ENCODE results near the gene IL18R1. TPM values are rescaled to one million over a fixed set of nuclear protein-coding genes. Genes with fewer than 3 reads are reported as not detected.

The IL18R1 gene
- total and polyA plus RNA-seq, 7 experiments from 2014 or later, result 0.77 to 52.8 (median 2.5) TPM

DNA sequence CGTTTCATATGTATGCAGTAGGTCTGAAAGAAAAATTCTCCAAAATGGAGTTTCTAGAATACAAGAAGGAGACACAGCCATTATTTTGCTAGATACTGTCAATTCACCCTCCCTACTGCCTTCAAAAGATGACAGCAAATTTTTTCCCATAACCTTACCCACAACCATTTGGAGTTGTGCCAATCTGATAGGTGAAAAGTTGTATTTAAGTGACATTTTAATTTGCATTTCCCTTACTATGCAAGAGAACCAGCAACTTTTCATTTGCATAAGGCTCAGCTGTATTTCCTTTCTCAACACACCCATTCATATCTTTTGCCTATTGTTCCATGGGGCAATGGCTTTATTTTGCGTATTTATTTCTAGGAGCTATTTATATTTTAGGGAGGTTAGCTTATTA lies 36.0 kb downstream of the IL18R1 start:
- ATAC-seq (peak; percentile 41), DNase-seq (peak in 6 of 9 donors; percentile 30 to 62 (median 45))
- no peaks in the 10 kb centered on the region for H3K36me3 ChIP-seq (ENCODE audit: control insufficient read depth in 2 of 3, insufficient read depth in 3 of 3, low read length in 3 of 3)
- ChIA-PET CTCF (no interaction called here), POLR2A (interaction anchor here (0.7 kb wide), 1 partner anchor 24 kb away, joined by 3 read pairs; no protein-coding TSS in a partner anchor)
- intact Hi-C loops (cut with micrococcal nuclease), result loop anchor here in 1 of 2 donors (5.0 kb wide), 1 partner anchor 34 kb away; the partner anchor contains the start of gene IL18R1
- Mint-ChIP-seq H3K4me1 (peaks cover 10 to 24% (median 15%) of the 10 kb centered on the region in 7 donors), H3K36me3 (peaks cover 0 to 66% (median 10%) of the 10 kb centered on the region in 5 donors), H3K9me3 (peaks cover 0 to 1% (median 0%) of the 10 kb centered on the region in 11 donors), H3K27ac (peak overlapping the region in 1 of 9 donors; percentile 28), H3K4me3 (peak overlapping the region in 2 of 10 donors; percentile 1 to 16), H3K27me3 (no peaks in the 10 kb centered on the region)
- H3K4me3 ChIP-seq (ENCODE audit: low read length), result no peak overlapping the region
- H3K27me3 ChIP-seq (ENCODE audit: control insufficient read depth in 2 of 2, insufficient read depth in 2 of 2, low read length in 2 of 2), result no peaks in the 10 kb centered on the region
- H3K9me3 ChIP-seq (ENCODE audit: control insufficient read depth in 2 of 3, low read length in 3 of 3), result no peaks in the 10 kb centered on the region
- peaks cover 0 to 9% of the 10 kb centered on the region in 2 donors for H3K4me1 ChIP-seq (ENCODE audit: control insufficient read depth in 2 of 2, insufficient read depth in 2 of 2, low read length in 2 of 2)
- H3K27ac ChIP-seq (ENCODE audit: low read depth, low read length), result no peak overlapping the region

DNA sequence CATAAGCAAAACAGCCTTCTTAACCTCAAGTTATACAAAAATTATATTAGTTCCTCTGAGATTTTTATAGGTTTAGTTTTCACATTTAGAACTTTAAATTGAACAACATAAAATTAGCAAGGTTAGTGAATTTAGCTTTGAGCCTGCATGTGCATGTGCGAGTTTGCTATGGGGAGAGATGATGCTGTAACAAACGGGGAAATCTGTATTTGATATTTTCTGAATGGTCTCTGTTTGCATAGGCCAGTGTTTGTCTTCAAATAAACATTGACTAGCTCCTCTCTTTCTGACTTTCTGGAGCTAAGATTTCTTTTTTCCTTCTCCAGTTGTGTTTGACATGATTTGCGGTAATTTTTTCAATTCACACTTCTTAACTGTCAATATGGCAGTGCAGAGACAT lies 36.5 kb downstream of the IL18R1 start:
- intact Hi-C loops (cut with micrococcal nuclease), result loop anchor here in 1 of 2 donors (5.0 kb wide), 1 partner anchor 35 kb away; the partner anchor contains the start of gene IL18R1
- Histone ChIP-seq H3K27me3 (ENCODE audit: control insufficient read depth in 2 of 2, insufficient read depth in 2 of 2, low read length in 2 of 2) (no peaks in the 10 kb centered on the region), H3K9me3 (ENCODE audit: control insufficient read depth in 2 of 3, low read length in 3 of 3) (no peaks in the 10 kb centered on the region), H3K36me3 (ENCODE audit: control insufficient read depth in 2 of 3, insufficient read depth in 3 of 3, low read length in 3 of 3) (no peaks in the 10 kb centered on the region), H3K27ac (ENCODE audit: low read depth, low read length) (no peak overlapping the region), H3K4me3 (ENCODE audit: low read length) (no peak overlapping the region), H3K4me1 (ENCODE audit: control insufficient read depth in 2 of 2, insufficient read depth in 2 of 2, low read length in 2 of 2) (peaks cover 0 to 9% of the 10 kb centered on the region in 2 donors)
- H3K4me1 Mint-ChIP-seq, result peaks cover 10 to 24% (median 15%) of the 10 kb centered on the region in 7 donors
- CTCF ChIA-PET, result no interaction called here
- peaks cover 0 to 1% (median 0%) of the 10 kb centered on the region in 11 donors for H3K9me3 Mint-ChIP-seq
- no peak overlapping the region for H3K4me3 Mint-ChIP-seq
- peaks cover 0 to 66% (median 9%) of the 10 kb centered on the region in 5 donors for H3K36me3 Mint-ChIP-seq
- POLR2A ChIA-PET, result no interaction called here
- no peak overlapping the region for H3K27ac Mint-ChIP-seq
- no peaks in the 10 kb centered on the region for H3K27me3 Mint-ChIP-seq
- DNase-seq (no peak), ATAC-seq (no peak)

DNA sequence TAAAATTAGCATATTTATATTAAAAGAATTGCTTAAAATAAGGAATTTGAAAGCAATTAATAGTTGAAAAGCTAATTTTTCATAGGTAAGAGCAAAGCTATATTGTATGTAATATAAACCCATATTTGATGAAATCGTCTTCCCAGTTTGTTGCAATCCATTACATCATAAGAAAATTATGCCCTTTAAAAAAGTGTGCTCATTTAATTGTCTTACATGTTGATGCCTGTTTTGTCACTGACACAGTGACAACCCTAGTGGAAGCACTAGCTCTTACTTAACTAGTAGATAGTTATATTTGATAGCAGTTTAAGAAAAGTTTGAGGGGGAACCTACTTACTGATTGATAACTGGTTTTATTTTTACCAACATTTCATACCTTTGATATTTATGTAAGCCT lies 37.3 kb downstream of the IL18R1 start:
- H3K4me3 ChIP-seq (ENCODE audit: low read length), result no peak overlapping the region
- peaks cover 0 to 9% of the 10 kb centered on the region in 2 donors for H3K4me1 ChIP-seq (ENCODE audit: control insufficient read depth in 2 of 2, insufficient read depth in 2 of 2, low read length in 2 of 2)
- Mint-ChIP-seq H3K4me1 (peaks cover 7 to 24% (median 15%) of the 10 kb centered on the region in 7 donors), H3K27me3 (no peaks in the 10 kb centered on the region), H3K9me3 (no peaks in the 10 kb centered on the region), H3K4me3 (no peak overlapping the region), H3K36me3 (peaks cover 0 to 58% (median 4%) of the 10 kb centered on the region in 5 donors), H3K27ac (no peak overlapping the region)
- H3K27ac ChIP-seq (ENCODE audit: low read depth, low read length), result no peak overlapping the region
- ATAC-seq (no peak), DNase-seq (no peak)
- no peaks in the 10 kb centered on the region for H3K36me3 ChIP-seq (ENCODE audit: control insufficient read depth in 2 of 3, insufficient read depth in 3 of 3, low read length in 3 of 3)
- intact Hi-C loops (cut with micrococcal nuclease), result loop anchor here in 1 of 2 donors (5.0 kb wide), 1 partner anchor 36 kb away; the partner anchor contains the start of gene IL18R1
- POLR2A ChIA-PET, result no interaction called here
- no peaks in the 10 kb centered on the region for H3K27me3 ChIP-seq (ENCODE audit: control insufficient read depth in 2 of 2, insufficient read depth in 2 of 2, low read length in 2 of 2)
- H3K9me3 ChIP-seq (ENCODE audit: control insufficient read depth in 2 of 3, low read length in 3 of 3), result no peaks in the 10 kb centered on the region
- CTCF ChIA-PET, result no interaction called here

DNA sequence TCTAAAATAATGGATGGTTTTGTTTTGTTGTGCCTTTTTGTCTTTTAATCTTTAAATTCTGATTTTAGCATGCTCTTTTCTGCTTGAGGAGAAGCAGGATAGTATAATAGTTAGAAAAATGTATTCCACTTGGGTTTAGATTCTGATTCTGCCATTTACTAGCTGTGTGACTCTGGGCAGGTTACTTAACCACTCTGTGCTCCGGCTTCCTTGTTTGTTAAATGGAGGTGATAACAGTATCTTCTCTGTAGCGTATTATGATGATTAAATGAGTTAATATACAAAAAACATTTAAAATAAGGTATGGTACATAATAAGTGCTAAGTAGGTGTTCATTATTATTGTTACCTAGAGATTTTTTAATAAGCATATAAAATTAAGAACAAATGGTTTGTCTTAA lies 40.4 kb downstream of the IL18R1 start:
- H3K36me3 Mint-ChIP-seq, result peaks cover 0 to 40% (median 3%) of the 10 kb centered on the region in 5 donors
- Histone ChIP-seq H3K4me3 (ENCODE audit: low read length) (no peak overlapping the region), H3K9me3 (ENCODE audit: control insufficient read depth in 2 of 3, low read length in 3 of 3) (no peaks in the 10 kb centered on the region), H3K4me1 (ENCODE audit: control insufficient read depth in 2 of 2, insufficient read depth in 2 of 2, low read length in 2 of 2) (peaks cover 0 to 7% of the 10 kb centered on the region in 2 donors), H3K27me3 (ENCODE audit: control insufficient read depth in 2 of 2, insufficient read depth in 2 of 2, low read length in 2 of 2) (no peaks in the 10 kb centered on the region), H3K36me3 (ENCODE audit: control insufficient read depth in 2 of 3, insufficient read depth in 3 of 3, low read length in 3 of 3) (no peaks in the 10 kb centered on the region), H3K27ac (ENCODE audit: low read depth, low read length) (no peak overlapping the region)
- intact Hi-C loops (cut with micrococcal nuclease), result no loop called here
- peaks cover 8 to 25% (median 22%) of the 10 kb centered on the region in 7 donors for H3K4me1 Mint-ChIP-seq
- ChIA-PET POLR2A (no interaction called here), CTCF (no interaction called here)
- H3K27ac Mint-ChIP-seq, result peak overlapping the region in 1 of 9 donors; percentile 26
- H3K4me3 Mint-ChIP-seq, result no peak overlapping the region
- ATAC-seq (no peak), DNase-seq (no peak)
- H3K27me3 Mint-ChIP-seq, result no peaks in the 10 kb centered on the region
- no peaks in the 10 kb centered on the region for H3K9me3 Mint-ChIP-seq

DNA sequence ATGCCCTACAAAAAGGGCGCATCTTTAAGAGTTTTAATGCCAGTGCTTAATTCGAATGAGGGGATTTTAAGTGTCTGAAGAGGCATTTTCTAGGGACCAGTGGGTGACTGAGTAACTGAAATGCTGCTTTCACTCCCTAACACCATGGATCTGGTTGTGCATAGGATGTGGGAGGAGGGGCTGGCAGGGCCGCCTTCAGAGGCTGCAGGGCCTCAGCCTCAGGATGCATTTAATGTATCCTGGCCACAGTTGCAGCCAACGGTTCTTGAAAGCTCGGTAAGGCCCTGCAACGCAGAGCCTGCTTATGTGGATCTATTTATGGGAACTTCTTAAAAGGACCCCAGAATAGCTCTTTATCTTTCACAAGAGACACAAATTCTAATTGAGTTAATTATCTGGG lies 41.6 kb downstream of the IL18R1 start:
- intact Hi-C loops (cut with micrococcal nuclease), result no loop called here

DNA sequence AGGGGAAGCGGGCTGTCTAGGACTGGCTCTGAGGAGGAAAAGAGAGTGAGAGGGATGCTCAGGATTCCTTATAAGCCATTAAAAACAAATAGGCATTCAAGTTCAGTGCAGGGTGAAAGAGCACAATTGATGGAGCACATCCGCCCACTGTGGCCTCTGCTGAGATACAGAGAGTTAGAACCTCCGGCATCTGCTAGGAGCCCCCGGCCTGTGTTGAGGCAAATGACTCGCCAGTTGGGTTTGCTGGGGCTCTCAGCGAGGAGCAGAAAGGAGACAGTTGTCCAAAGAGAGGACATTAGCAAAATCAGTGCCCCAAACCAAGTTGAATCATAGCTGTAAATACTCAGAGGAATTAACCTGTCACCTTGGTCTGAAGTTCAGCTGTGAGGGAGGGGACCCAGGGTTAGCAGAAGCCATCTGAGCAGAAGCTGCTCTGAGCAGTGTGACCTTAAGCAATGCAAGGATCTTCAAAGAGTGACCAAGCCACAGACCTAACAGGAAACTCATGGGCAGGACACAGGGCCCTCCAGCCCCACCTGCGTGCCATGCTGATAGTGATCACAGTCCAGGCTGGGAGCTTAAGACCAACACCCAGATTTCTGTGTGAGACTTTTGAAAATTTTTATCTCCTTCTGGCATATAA lies 44.0 kb downstream of the IL18R1 start:
- ChIA-PET CTCF (no interaction called here), POLR2A (no interaction called here)
- intact Hi-C loops (cut with micrococcal nuclease), result no loop called here
- H3K36me3 Mint-ChIP-seq, result peaks cover 0 to 20% (median 0%) of the 10 kb centered on the region in 5 donors
- no peaks in the 10 kb centered on the region for H3K9me3 ChIP-seq (ENCODE audit: control insufficient read depth in 2 of 3, low read length in 3 of 3)
- H3K27ac ChIP-seq (ENCODE audit: low read depth, low read length), result no peak overlapping the region
- no peaks in the 10 kb centered on the region for H3K4me1 ChIP-seq (ENCODE audit: control insufficient read depth in 2 of 2, insufficient read depth in 2 of 2, low read length in 2 of 2)
- H3K27me3 ChIP-seq (ENCODE audit: control insufficient read depth in 2 of 2, insufficient read depth in 2 of 2, low read length in 2 of 2), result no peaks in the 10 kb centered on the region
- no peak overlapping the region for H3K4me3 ChIP-seq (ENCODE audit: low read length)
- H3K27me3 Mint-ChIP-seq, result no peaks in the 10 kb centered on the region
- DNase-seq, result no peak
- H3K9me3 Mint-ChIP-seq, result peaks cover 0 to 5% (median 0%) of the 10 kb centered on the region in 11 donors
- no peaks in the 10 kb centered on the region for H3K36me3 ChIP-seq (ENCODE audit: control insufficient read depth in 2 of 3, insufficient read depth in 3 of 3, low read length in 3 of 3)
- H3K4me1 Mint-ChIP-seq, result peaks cover 0 to 28% (median 14%) of the 10 kb centered on the region in 7 donors
- peak; percentile 66 for ATAC-seq
- no peak overlapping the region for H3K4me3 Mint-ChIP-seq
- H3K27ac Mint-ChIP-seq, result peak overlapping the region in 2 of 9 donors; percentile 11 to 51

More for the DNA sequence above, 41.6 kb downstream of the IL18R1 start:
- H3K36me3 ChIP-seq (ENCODE audit: control insufficient read depth in 2 of 3, insufficient read depth in 3 of 3, low read length in 3 of 3), result no peaks in the 10 kb centered on the region
- H3K36me3 Mint-ChIP-seq, result peaks cover 0 to 32% (median 3%) of the 10 kb centered on the region in 5 donors
- peaks cover 0 to 25% (median 17%) of the 10 kb centered on the region in 7 donors for H3K4me1 Mint-ChIP-seq
- no peaks in the 10 kb centered on the region for H3K27me3 ChIP-seq (ENCODE audit: control insufficient read depth in 2 of 2, insufficient read depth in 2 of 2, low read length in 2 of 2)
- no peaks in the 10 kb centered on the region for H3K9me3 ChIP-seq (ENCODE audit: control insufficient read depth in 2 of 3, low read length in 3 of 3)
- no peaks in the 10 kb centered on the region for H3K4me1 ChIP-seq (ENCODE audit: control insufficient read depth in 2 of 2, insufficient read depth in 2 of 2, low read length in 2 of 2)
- H3K4me3 Mint-ChIP-seq, result no peak overlapping the region
- ChIA-PET CTCF (no interaction called here), POLR2A (no interaction called here)
- no peaks in the 10 kb centered on the region for H3K9me3 Mint-ChIP-seq
- H3K27me3 Mint-ChIP-seq, result no peaks in the 10 kb centered on the region
- ATAC-seq (no peak), DNase-seq (no peak)
- H3K27ac Mint-ChIP-seq, result no peak overlapping the region
- H3K27ac ChIP-seq (ENCODE audit: low read depth, low read length), result no peak overlapping the region
- no peak overlapping the region for H3K4me3 ChIP-seq (ENCODE audit: low read length)

DNA sequence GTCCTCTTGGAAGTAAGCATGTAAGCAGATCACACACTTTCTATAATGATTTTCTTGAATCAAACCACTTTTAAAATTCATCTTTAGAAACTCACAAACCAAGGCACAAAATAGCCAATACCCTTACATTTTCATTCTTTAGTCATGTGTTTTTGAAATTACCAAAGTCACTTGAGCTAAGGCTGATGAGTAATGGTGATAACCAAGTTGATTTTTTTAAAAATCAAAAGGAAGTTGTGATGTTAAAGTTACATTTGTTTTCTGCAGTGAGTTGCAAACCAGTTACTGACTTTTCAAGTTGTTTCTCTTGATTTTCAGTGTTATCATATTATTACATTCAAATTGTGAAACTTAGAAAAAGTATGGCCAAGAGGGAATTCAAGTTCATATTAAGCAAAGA lies 45.9 kb downstream of the IL18R1 start:
- H3K4me1 ChIP-seq (ENCODE audit: control insufficient read depth in 2 of 2, insufficient read depth in 2 of 2, low read length in 2 of 2), result no peaks in the 10 kb centered on the region
- ChIA-PET POLR2A (no interaction called here), CTCF (no interaction called here)
- H3K4me1 Mint-ChIP-seq, result peaks cover 0 to 28% (median 14%) of the 10 kb centered on the region in 7 donors
- H3K36me3 ChIP-seq (ENCODE audit: control insufficient read depth in 2 of 3, insufficient read depth in 3 of 3, low read length in 3 of 3), result no peaks in the 10 kb centered on the region
- H3K27me3 Mint-ChIP-seq, result no peaks in the 10 kb centered on the region
- DNase-seq (no peak), ATAC-seq (no peak)
- peaks cover 0 to 5% (median 0%) of the 10 kb centered on the region in 11 donors for H3K9me3 Mint-ChIP-seq
- H3K9me3 ChIP-seq (ENCODE audit: control insufficient read depth in 2 of 3, low read length in 3 of 3), result no peaks in the 10 kb centered on the region
- H3K27me3 ChIP-seq (ENCODE audit: control insufficient read depth in 2 of 2, insufficient read depth in 2 of 2, low read length in 2 of 2), result no peaks in the 10 kb centered on the region
- H3K27ac Mint-ChIP-seq, result no peak overlapping the region
- H3K4me3 ChIP-seq (ENCODE audit: low read length), result no peak overlapping the region
- intact Hi-C loops (cut with micrococcal nuclease), result no loop called here
- no peak overlapping the region for H3K27ac ChIP-seq (ENCODE audit: low read depth, low read length)
- no peak overlapping the region for H3K4me3 Mint-ChIP-seq
- peaks cover 0 to 19% (median 0%) of the 10 kb centered on the region in 5 donors for H3K36me3 Mint-ChIP-seq
